ENCODE measurements around the gene SSR1. TPM values are rescaled to one million over a fixed set of nuclear protein-coding genes. Genes with fewer than 3 reads are reported as not detected.

SSR1 gene
- total and polyA plus RNA-seq, 5 donors: 21.6 to 96.3 (median 76.1) TPM

- H3K9me3 ChIP-seq (ENCODE audit: control insufficient read depth, low read length): no peaks in the 10 kb centered on the region
- no peak overlapping the region for H3K27ac ChIP-seq (ENCODE audit: low read length)
- no peaks in the 10 kb centered on the region for H3K4me1 ChIP-seq (ENCODE audit: control insufficient read depth, insufficient read depth, low read length)
- 98% methylated on average over 5 of the region's 5 CpGs for WGBS
- ATAC-seq: no peak
- H3K27me3 ChIP-seq (ENCODE audit: control insufficient read depth, insufficient read depth): no peaks in the 10 kb centered on the region
- DNase-seq: no peak
- H3K4me3 ChIP-seq (ENCODE audit: low read length): no peak overlapping the region
- intact Hi-C loops (cut with DNase I): loop anchor here in 2 of 4 donors (10.0 kb wide), 2 partner anchors 97 to 277 kb away; no protein-coding TSS in a partner anchor
These were observed 5.5 kb downstream of the SSR1 start for GRCh38 chr6:7307533-7307932.

- Histone ChIP-seq H3K9me3 (ENCODE audit: control insufficient read depth, low read length) (no peaks in the 10 kb centered on the region), H3K27me3 (ENCODE audit: control insufficient read depth, insufficient read depth) (no peaks in the 10 kb centered on the region), H3K27ac (ENCODE audit: low read length) (no peak overlapping the region), H3K4me3 (ENCODE audit: low read length) (no peak overlapping the region), H3K4me1 (ENCODE audit: control insufficient read depth, insufficient read depth, low read length) (no peaks in the 10 kb centered on the region)
- intact Hi-C loops (cut with DNase I): loop anchor here in 2 of 4 donors (10.0 kb wide), 2 partner anchors 100 to 280 kb away; no protein-coding TSS in a partner anchor
- WGBS: 75% methylated on average over 1 of the region's 1 CpG
- DNase-seq (no peak), ATAC-seq (no peak)
These were observed 8.2 kb downstream of the SSR1 start for GRCh38 chr6:7304821-7305220.

- 88% methylated on average over 7 of the region's 7 CpGs for WGBS
- H3K27ac ChIP-seq (ENCODE audit: low read length): no peak overlapping the region
- no peaks in the 10 kb centered on the region for H3K27me3 ChIP-seq (ENCODE audit: control insufficient read depth, insufficient read depth)
- no peak for DNase-seq
- intact Hi-C loops (cut with DNase I): loop anchor here in 2 of 4 donors (10.0 kb wide), 2 partner anchors 103 to 283 kb away; no protein-coding TSS in a partner anchor
- no peak for ATAC-seq
- H3K4me1 ChIP-seq (ENCODE audit: control insufficient read depth, insufficient read depth, low read length): no peaks in the 10 kb centered on the region
- H3K9me3 ChIP-seq (ENCODE audit: control insufficient read depth, low read length): no peaks in the 10 kb centered on the region
- H3K4me3 ChIP-seq (ENCODE audit: low read length): no peak overlapping the region
These were observed 11.3 kb downstream of the SSR1 start for GRCh38 chr6:7301702-7302101.

- intact Hi-C loops (cut with DNase I): loop anchor here in 2 of 4 donors (10.0 kb wide), 2 partner anchors 104 to 284 kb away; no protein-coding TSS in a partner anchor
These were observed 12.1 kb downstream of the SSR1 start for GRCh38 chr6:7300926-7301325.

GRCh38 chr6:7298113-7298512, 14.9 kb downstream of the SSR1 start:
- ATAC-seq (no peak), DNase-seq (no peak)
- intact Hi-C loops (cut with DNase I): no loop called here
- Histone ChIP-seq H3K27me3 (ENCODE audit: control insufficient read depth, insufficient read depth) (no peaks in the 10 kb centered on the region), H3K4me1 (ENCODE audit: control insufficient read depth, insufficient read depth, low read length) (peaks cover 2% of the 10 kb centered on the region), H3K4me3 (ENCODE audit: low read length) (no peak overlapping the region), H3K27ac (ENCODE audit: low read length) (no peak overlapping the region), H3K9me3 (ENCODE audit: control insufficient read depth, low read length) (no peaks in the 10 kb centered on the region)
- 92% methylated on average over 1 of the region's 1 CpG for WGBS

More at GRCh38 chr6:7300926-7301325, 12.1 kb downstream of the SSR1 start:
- H3K27me3 ChIP-seq (ENCODE audit: control insufficient read depth, insufficient read depth): no peaks in the 10 kb centered on the region
- H3K4me3 ChIP-seq (ENCODE audit: low read length): no peak overlapping the region
- H3K9me3 ChIP-seq (ENCODE audit: control insufficient read depth, low read length): no peaks in the 10 kb centered on the region
- no peak overlapping the region for H3K27ac ChIP-seq (ENCODE audit: low read length)
- ATAC-seq (no peak), DNase-seq (no peak)
- H3K4me1 ChIP-seq (ENCODE audit: control insufficient read depth, insufficient read depth, low read length): no peaks in the 10 kb centered on the region
- 82% methylated on average over 5 of the region's 5 CpGs for WGBS

- DNase-seq (no peak), ATAC-seq (no peak)
- H3K9me3 ChIP-seq (ENCODE audit: control insufficient read depth, low read length): no peaks in the 10 kb centered on the region
- no peak overlapping the region for H3K4me3 ChIP-seq (ENCODE audit: low read length)
- H3K4me1 ChIP-seq (ENCODE audit: control insufficient read depth, insufficient read depth, low read length): peaks cover 2% of the 10 kb centered on the region
- intact Hi-C loops (cut with DNase I): no loop called here
- 84% methylated on average over 2 of the region's 2 CpGs for WGBS
- H3K27me3 ChIP-seq (ENCODE audit: control insufficient read depth, insufficient read depth): no peaks in the 10 kb centered on the region
- no peak overlapping the region for H3K27ac ChIP-seq (ENCODE audit: low read length)
These were observed 16.4 kb downstream of the SSR1 start for GRCh38 chr6:7296602-7297001.

- no peak overlapping the region for H3K27ac ChIP-seq (ENCODE audit: low read length)
- no peaks in the 10 kb centered on the region for H3K9me3 ChIP-seq (ENCODE audit: control insufficient read depth, low read length)
- H3K27me3 ChIP-seq (ENCODE audit: control insufficient read depth, insufficient read depth): no peaks in the 10 kb centered on the region
- peaks cover 2% of the 10 kb centered on the region for H3K4me1 ChIP-seq (ENCODE audit: control insufficient read depth, insufficient read depth, low read length)
- ATAC-seq: no peak
- intact Hi-C loops (cut with DNase I): no loop called here
- H3K4me3 ChIP-seq (ENCODE audit: low read length): no peak overlapping the region
- no peak for DNase-seq
- 93% methylated on average over 3 of the region's 3 CpGs for WGBS
These were observed 17.1 kb downstream of the SSR1 start for GRCh38 chr6:7295916-7296315.

- no peak overlapping the region for H3K27ac ChIP-seq (ENCODE audit: low read length)
- intact Hi-C loops (cut with DNase I): no loop called here
- ATAC-seq: peak; percentile 55 to 95
- H3K27me3 ChIP-seq (ENCODE audit: control insufficient read depth, insufficient read depth): no peaks in the 10 kb centered on the region
- peak in 1 of 3 donors; percentile 48 for DNase-seq
- H3K4me1 ChIP-seq (ENCODE audit: control insufficient read depth, insufficient read depth, low read length): peaks cover 2% of the 10 kb centered on the region
- H3K9me3 ChIP-seq (ENCODE audit: control insufficient read depth, low read length): no peaks in the 10 kb centered on the region
- WGBS: 73% methylated on average over 6 of the region's 6 CpGs
- no peak overlapping the region for H3K4me3 ChIP-seq (ENCODE audit: low read length)
These were observed 20.3 kb downstream of the SSR1 start for GRCh38 chr6:7292596-7293255.

GRCh38 chr6:7290079-7290478, 22.9 kb downstream of the SSR1 start:
- 93% methylated on average over 1 of the region's 1 CpG for WGBS
- Histone ChIP-seq H3K4me3 (ENCODE audit: low read length) (no peak overlapping the region), H3K9me3 (ENCODE audit: control insufficient read depth, low read length) (no peaks in the 10 kb centered on the region), H3K27ac (ENCODE audit: low read length) (no peak overlapping the region), H3K27me3 (ENCODE audit: control insufficient read depth, insufficient read depth) (no peaks in the 10 kb centered on the region), H3K4me1 (ENCODE audit: control insufficient read depth, insufficient read depth, low read length) (peaks cover 2% of the 10 kb centered on the region)
- intact Hi-C loops (cut with DNase I): no loop called here
- no peak for ATAC-seq
- no peak for DNase-seq

- no peaks in the 10 kb centered on the region for H3K4me1 ChIP-seq (ENCODE audit: control insufficient read depth, insufficient read depth, low read length)
- intact Hi-C loops (cut with DNase I): no loop called here
- H3K27me3 ChIP-seq (ENCODE audit: control insufficient read depth, insufficient read depth): no peaks in the 10 kb centered on the region
- H3K4me3 ChIP-seq (ENCODE audit: low read length): no peak overlapping the region
- DNase-seq: no peak
- WGBS: 95% methylated on average over 6 of the region's 6 CpGs
- no peaks in the 10 kb centered on the region for H3K9me3 ChIP-seq (ENCODE audit: control insufficient read depth, low read length)
- ATAC-seq: no peak
- H3K27ac ChIP-seq (ENCODE audit: low read length): no peak overlapping the region
These were observed 27.6 kb downstream of the SSR1 start for GRCh38 chr6:7285416-7285815.

GRCh38 chr6:7283676-7284075, 29.3 kb downstream of the SSR1 start:
- Histone ChIP-seq H3K9me3 (ENCODE audit: control insufficient read depth, low read length) (no peaks in the 10 kb centered on the region), H3K4me3 (ENCODE audit: low read length) (no peak overlapping the region), H3K27me3 (ENCODE audit: control insufficient read depth, insufficient read depth) (no peaks in the 10 kb centered on the region), H3K27ac (ENCODE audit: low read length) (no peak overlapping the region), H3K4me1 (ENCODE audit: control insufficient read depth, insufficient read depth, low read length) (peaks cover 2% of the 10 kb centered on the region)
- intact Hi-C loops (cut with DNase I): no loop called here
- no peak for DNase-seq
- ATAC-seq: no peak
- 71% methylated on average over 2 of the region's 2 CpGs for WGBS
